Measurements from ENCODE around the gene NME8. TPM values are rescaled to one million over a fixed set of nuclear protein-coding genes. Genes with fewer than 3 reads are reported as not detected.

NME8 gene
- total RNA-seq, 1 experiment from 2014 or later, result not detected

- CTCF ChIA-PET, result no interaction called here
- H3K4me3 ChIP-seq (ENCODE audit: low read depth, low read length, poor library complexity, severe bottlenecking), result no peak overlapping the region
- no peaks in the 10 kb centered on the region for H3K36me3 ChIP-seq (ENCODE audit: insufficient read depth, low read length, poor library complexity, severe bottlenecking)
- intact Hi-C loops (cut with micrococcal nuclease; ENCODE audit: unreplicated experiment), result no loop called here
- BruUV-seq (replicated peaks), result no TSS peak
- H3K9me3 ChIP-seq (ENCODE audit: low read depth, low read length, poor library complexity, severe bottlenecking), result no peaks in the 10 kb centered on the region
- H3K4me1 ChIP-seq (ENCODE audit: insufficient read depth, low read length, poor library complexity, severe bottlenecking), result no peaks in the 10 kb centered on the region
- TF ChIP-seq CTCF (conservative IDR thresholded peaks at IDR 0.05; ENCODE audit: low read depth, low read length) (no peak), EZH2 (IDR thresholded peaks at IDR 0.05; ENCODE audit: borderline replicate concordance, low read depth, low read length, poor library complexity, severe bottlenecking) (no peak)
- POLR2A ChIA-PET (ENCODE audit: low non-redundant PET), result no interaction called here
- no peak for DNase-seq (ENCODE audit: low spot score)
- no peaks in the 10 kb centered on the region for H3K27me3 ChIP-seq (replicated peaks; ENCODE audit: insufficient read depth, low read depth, low read length, poor library complexity)
- H3K27ac ChIP-seq (ENCODE audit: low read depth, low read length, poor library complexity, severe bottlenecking), result no peak overlapping the region
Observed at GRCh38 chr7:37930226-37930948, 82.0 kb downstream of the NME8 start.

- ChIA-PET CTCF (no interaction called here), POLR2A (ENCODE audit: low non-redundant PET) (no interaction called here)
- no peaks in the 10 kb centered on the region for H3K4me1 ChIP-seq (ENCODE audit: insufficient read depth, low read length, poor library complexity, severe bottlenecking)
- no TSS peak for BruUV-seq (replicated peaks)
- intact Hi-C loops (cut with micrococcal nuclease; ENCODE audit: unreplicated experiment), result no loop called here
- no peak overlapping the region for H3K27ac ChIP-seq (ENCODE audit: low read depth, low read length, poor library complexity, severe bottlenecking)
- TF ChIP-seq EZH2 (IDR thresholded peaks at IDR 0.05; ENCODE audit: borderline replicate concordance, low read depth, low read length, poor library complexity, severe bottlenecking), result no peak
- no peak for TF ChIP-seq CTCF (conservative IDR thresholded peaks at IDR 0.05; ENCODE audit: low read depth, low read length)
- H3K36me3 ChIP-seq (ENCODE audit: insufficient read depth, low read length, poor library complexity, severe bottlenecking), result no peaks in the 10 kb centered on the region
- no peak overlapping the region for H3K4me3 ChIP-seq (ENCODE audit: low read depth, low read length, poor library complexity, severe bottlenecking)
- DNase-seq (ENCODE audit: low spot score), result no peak
- H3K9me3 ChIP-seq (ENCODE audit: low read depth, low read length, poor library complexity, severe bottlenecking), result no peaks in the 10 kb centered on the region
- no peaks in the 10 kb centered on the region for H3K27me3 ChIP-seq (replicated peaks; ENCODE audit: insufficient read depth, low read depth, low read length, poor library complexity)
Observed at GRCh38 chr7:37932543-37932942, 84.1 kb downstream of the NME8 start.

GRCh38 chr7:37933018-37933566 lies 84.7 kb downstream of the NME8 start:
- DNase-seq (ENCODE audit: low spot score), result no peak
- no peaks in the 10 kb centered on the region for H3K27me3 ChIP-seq (replicated peaks; ENCODE audit: insufficient read depth, low read depth, low read length, poor library complexity)
- no peak overlapping the region for H3K27ac ChIP-seq (ENCODE audit: low read depth, low read length, poor library complexity, severe bottlenecking)
- H3K4me1 ChIP-seq (ENCODE audit: insufficient read depth, low read length, poor library complexity, severe bottlenecking), result no peaks in the 10 kb centered on the region
- no TSS peak for BruUV-seq (replicated peaks)
- H3K9me3 ChIP-seq (ENCODE audit: low read depth, low read length, poor library complexity, severe bottlenecking), result no peaks in the 10 kb centered on the region
- CTCF ChIA-PET, result no interaction called here
- no peak for TF ChIP-seq CTCF (conservative IDR thresholded peaks at IDR 0.05; ENCODE audit: low read depth, low read length)
- no peak for TF ChIP-seq EZH2 (IDR thresholded peaks at IDR 0.05; ENCODE audit: borderline replicate concordance, low read depth, low read length, poor library complexity, severe bottlenecking)
- intact Hi-C loops (cut with micrococcal nuclease; ENCODE audit: unreplicated experiment), result no loop called here
- no peaks in the 10 kb centered on the region for H3K36me3 ChIP-seq (ENCODE audit: insufficient read depth, low read length, poor library complexity, severe bottlenecking)
- POLR2A ChIA-PET (ENCODE audit: low non-redundant PET), result no interaction called here
- no peak overlapping the region for H3K4me3 ChIP-seq (ENCODE audit: low read depth, low read length, poor library complexity, severe bottlenecking)
